VCaP (cell line): Measurements from ENCODE around the gene CPEB3.

Experiments
- H3K27ac ChIP-seq: fragments of 450-650 bp; 2 replicates; pipeline ENCODE4 v1.5.1; 2017
- TF ChIP-seq, protein P1 (sequence below): fragments of 450-650 bp; conservative IDR thresholded peaks from 2 replicates; pipeline ENCODE4 v1.5.1; 2017; ENCODE audit warnings: mild to moderate bottlenecking, moderate library complexity

CPEB3 gene

DNA sequence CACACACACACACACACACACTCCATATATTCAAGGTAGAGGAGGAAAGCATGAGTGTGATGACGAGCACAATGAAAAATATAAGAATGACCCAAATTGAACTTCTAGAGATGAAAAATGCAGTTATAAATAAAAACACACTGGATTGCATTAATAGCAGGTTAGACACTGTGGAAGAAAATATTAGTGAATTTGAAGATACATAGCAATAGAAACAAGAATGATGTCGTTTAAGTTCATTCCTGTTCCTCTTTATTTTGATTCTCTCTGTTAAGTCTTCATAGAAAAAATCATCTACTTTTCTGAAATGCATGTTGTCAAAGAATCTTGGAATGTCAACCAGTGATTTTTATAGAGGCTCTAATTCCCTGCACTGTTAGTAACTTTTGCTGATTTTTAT, 288.9 kb downstream of the CPEB3 start:
- TF ChIP-seq, protein P1, sequence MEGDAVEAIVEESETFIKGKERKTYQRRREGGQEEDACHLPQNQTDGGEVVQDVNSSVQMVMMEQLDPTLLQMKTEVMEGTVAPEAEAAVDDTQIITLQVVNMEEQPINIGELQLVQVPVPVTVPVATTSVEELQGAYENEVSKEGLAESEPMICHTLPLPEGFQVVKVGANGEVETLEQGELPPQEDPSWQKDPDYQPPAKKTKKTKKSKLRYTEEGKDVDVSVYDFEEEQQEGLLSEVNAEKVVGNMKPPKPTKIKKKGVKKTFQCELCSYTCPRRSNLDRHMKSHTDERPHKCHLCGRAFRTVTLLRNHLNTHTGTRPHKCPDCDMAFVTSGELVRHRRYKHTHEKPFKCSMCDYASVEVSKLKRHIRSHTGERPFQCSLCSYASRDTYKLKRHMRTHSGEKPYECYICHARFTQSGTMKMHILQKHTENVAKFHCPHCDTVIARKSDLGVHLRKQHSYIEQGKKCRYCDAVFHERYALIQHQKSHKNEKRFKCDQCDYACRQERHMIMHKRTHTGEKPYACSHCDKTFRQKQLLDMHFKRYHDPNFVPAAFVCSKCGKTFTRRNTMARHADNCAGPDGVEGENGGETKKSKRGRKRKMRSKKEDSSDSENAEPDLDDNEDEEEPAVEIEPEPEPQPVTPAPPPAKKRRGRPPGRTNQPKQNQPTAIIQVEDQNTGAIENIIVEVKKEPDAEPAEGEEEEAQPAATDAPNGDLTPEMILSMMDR, result no peak

DNA sequence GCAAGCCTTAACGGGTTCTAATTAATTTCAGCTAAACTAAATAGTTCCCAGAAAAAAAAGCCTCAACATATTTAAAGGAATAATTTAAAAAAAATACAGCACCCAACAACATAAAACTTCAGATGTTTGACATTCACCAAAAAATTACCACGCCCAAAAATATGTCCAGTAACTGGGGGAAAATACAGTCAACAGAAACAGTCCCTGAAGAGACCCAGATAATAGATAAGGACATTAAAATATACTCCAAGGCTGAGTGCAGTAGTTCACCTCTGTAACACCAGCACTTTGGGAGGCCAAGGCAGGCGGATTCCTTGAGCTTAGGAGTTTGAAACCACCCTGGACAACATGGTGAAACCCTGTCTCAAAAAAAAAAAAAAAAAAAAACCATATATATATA, 289.3 kb downstream of the CPEB3 start:
- TF ChIP-seq, protein P1, result no peak
- H3K27ac ChIP-seq, result no peak overlapping the region

More for the DNA sequence above, 288.9 kb downstream of the CPEB3 start:
- H3K27ac ChIP-seq, result no peak overlapping the region
